Esophagus muscularis mucosa (tissue), 4 donors: ENCODE data around the gene BRPF1. TPM values are rescaled to one million over a fixed set of nuclear protein-coding genes. Genes with fewer than 3 reads are reported as not detected.
A peak's percentile ranks its signal among the peaks of the same experiment; 100 is the strongest.

Source experiments
- DNase-seq: peaks from one replicate; pipeline ENCODE4 v3.0.0-alpha.2; 2017; ENCODE audit errors: extremely low spot score
- H3K27ac ChIP-seq, 4 donors: fragments of 200-600 bp; sonication (generic); replicated peaks in 1 of 4; 1 replicate in 3 of 4; 2 replicates in 1 of 4; pipeline ENCODE4 v1.5.1; 2016 to 2019; ENCODE audit warnings: mild to moderate bottlenecking in 1 of 4
- H3K27me3 ChIP-seq, 4 donors: fragments of 200-600 bp; sonication (generic); one replicate each; pipeline versions ENCODE4 v1.5.1 to v1.6.0; 2016 to 2019
- H3K36me3 ChIP-seq, 4 donors: fragments of 200-600 bp; sonication (generic); one replicate each; pipeline ENCODE4 v1.5.1; 2016 to 2019
- H3K4me1 ChIP-seq, 4 donors: fragments of 200-600 bp; sonication (generic); one replicate each; pipeline ENCODE4 v1.5.1; 2016 to 2019
- H3K4me3 ChIP-seq, 4 donors: fragments of 200-600 bp; sonication (generic); 1 replicate in 2 of 4; 2 replicates in 2 of 4; pipeline ENCODE4 v1.5.1; 2016 to 2019; ENCODE audit warnings: mild to moderate bottlenecking in 4 of 4, moderate library complexity in 1 of 4
- H3K9me3 ChIP-seq, 4 donors: fragments of 200-600 bp; sonication (generic); 1 replicate in 3 of 4; 2 replicates in 1 of 4; pipeline ENCODE4 v1.5.1; 2016 to 2019
- CTCF ChIP-seq, 3 experiments: fragments of 200-600 bp in 2 of 3; fragments of 450-650 bp in 1 of 3; sonication (generic) in 2 of 3; IDR thresholded peaks; one replicate each; pipeline ENCODE4 v1.5.1; 2017 to 2019; ENCODE audit warnings: antibody characterized with exemption in 3 of 3, mild to moderate bottlenecking in 2 of 3, moderate library complexity in 1 of 3
- EP300 ChIP-seq: sonication (generic); formaldehyde crosslinking; IDR thresholded peaks from one replicate; pipeline ENCODE4 v1.6.1; 2017; ENCODE audit warnings: antibody characterized with exemption
- POLR2A ChIP-seq: fragments of 450-650 bp; IDR thresholded peaks from one replicate; pipeline ENCODE4 v1.6.1; 2017; ENCODE audit warnings: antibody characterized with exemption, moderate library complexity, mild to moderate bottlenecking, low read depth
- POLR2AphosphoS5 ChIP-seq, 2 donors: sonication (generic); formaldehyde crosslinking; IDR thresholded peaks; one replicate each; pipeline ENCODE4 v1.6.1; 2017; ENCODE audit warnings: antibody characterized with exemption in 2 of 2
- WGBS: methylation state at CpG from one replicate; pipeline ENCODE4 v1.1.5; 2018; 5-methylcytosine and 5-hydroxymethylcytosine counted together
- intact Hi-C: fragments of 100-400 bp; cut with DNase I; formaldehyde crosslinking; loops from one replicate; pipeline ENCODE4 v1.15.1; 2023
- total RNA-seq, 4 donors: library from RNA; depleted of rRNA; stranded (reverse); fragments of >200 nt; gene quantifications; one replicate each; pipeline versions ENCODE4 v1.1.0 to v1.2.1, GENCODE V29; 2016

BRPF1 gene
- total RNA-seq, 4 donors from 2014 or later: 16.2 to 23.3 (median 21.1) TPM

- H3K36me3 ChIP-seq: no peaks in the 10 kb centered on the region
- H3K4me3 ChIP-seq: no peak overlapping the region
- TF ChIP-seq CTCF (IDR thresholded peaks at IDR 0.05) (no peak), EP300 (no peak), POLR2A (no peak), POLR2AphosphoS5 (IDR thresholded peaks at IDR 0.05) (no peak)
- DNase-seq: no peak
- H3K27ac ChIP-seq: no peak overlapping the region
- no peaks in the 10 kb centered on the region for H3K9me3 ChIP-seq
- intact Hi-C loops: loop anchor here (10.0 kb wide), 1 partner anchor 512 kb away; no protein-coding TSS in a partner anchor
- WGBS: 89% methylated on average over 4 of the region's 4 CpGs
- H3K4me1 ChIP-seq: peaks cover 3 to 18% (median 14%) of the 10 kb centered on the region in 4 donors
- H3K27me3 ChIP-seq: no peaks in the 10 kb centered on the region
Observed at GRCh38 chr3:9713142-9713541, 18.4 kb upstream of the BRPF1 start.

GRCh38 chr3:9715136-9715535 lies 16.4 kb upstream of the BRPF1 start:
- intact Hi-C loops: loop anchor here (5.0 to 10.0 kb wide), 2 partner anchors 77 to 510 kb away; partner anchors contain the start of genes ARPC4 and TADA3
- H3K27ac ChIP-seq: peak overlapping the region; percentile 46 to 75 (median 63)
- no peak for TF ChIP-seq POLR2A
- TF ChIP-seq CTCF (IDR thresholded peaks at IDR 0.05): no peak
- no peak for TF ChIP-seq EP300
- no peak for DNase-seq
- 35% methylated on average over 4 of the region's 4 CpGs for whole genome bisulfite sequencing
- H3K4me3 ChIP-seq: no peak overlapping the region
- no peaks in the 10 kb centered on the region for H3K27me3 ChIP-seq
- no peaks in the 10 kb centered on the region for H3K36me3 ChIP-seq
- H3K4me1 ChIP-seq: peaks cover 3 to 18% (median 14%) of the 10 kb centered on the region in 4 donors
- no peaks in the 10 kb centered on the region for H3K9me3 ChIP-seq

- intact Hi-C loops: loop anchor here (5.0 to 10.0 kb wide), 2 partner anchors 76 to 509 kb away; partner anchors contain the start of genes ARPC4 and TADA3
- Histone ChIP-seq H3K9me3 (no peaks in the 10 kb centered on the region), H3K27ac (peak overlapping the region; percentile 55 to 75 (median 68)), H3K4me3 (no peak overlapping the region), H3K27me3 (no peaks in the 10 kb centered on the region), H3K4me1 (peaks cover 3 to 18% (median 14%) of the 10 kb centered on the region in 4 donors), H3K36me3 (no peaks in the 10 kb centered on the region)
- WGBS: 31% methylated on average over 6 of the region's 6 CpGs
- TF ChIP-seq CTCF (IDR thresholded peaks at IDR 0.05): peak; percentile 75 to 90 (median 88)
- peak; percentile 80 for TF ChIP-seq POLR2AphosphoS5 (IDR thresholded peaks at IDR 0.05)
- no peak for TF ChIP-seq POLR2A
- no peak for TF ChIP-seq EP300
- DNase-seq: peak; percentile 94
Observed at GRCh38 chr3:9715764-9716437, 15.6 kb upstream of the BRPF1 start.

GRCh38 chr3:9716801-9717555 lies 14.6 kb upstream of the BRPF1 start:
- DNase-seq: no peak
- TF ChIP-seq EP300 (no peak), POLR2A (no peak), POLR2AphosphoS5 (IDR thresholded peaks at IDR 0.05) (no peak), CTCF (IDR thresholded peaks at IDR 0.05) (no peak)
- no peaks in the 10 kb centered on the region for H3K27me3 ChIP-seq
- intact Hi-C loops: loop anchor here (5.0 to 10.0 kb wide), 2 partner anchors 75 to 508 kb away; partner anchors contain the start of genes ARPC4 and TADA3
- H3K27ac ChIP-seq: peak overlapping the region in 2 of 4 donors; percentile 71 to 75
- H3K36me3 ChIP-seq: no peaks in the 10 kb centered on the region
- no peaks in the 10 kb centered on the region for H3K9me3 ChIP-seq
- peaks cover 3 to 18% (median 14%) of the 10 kb centered on the region in 4 donors for H3K4me1 ChIP-seq
- 74% methylated on average over 5 of the region's 5 CpGs for WGBS
- no peak overlapping the region for H3K4me3 ChIP-seq
